HepG2 (cell line): Measurements from ENCODE around the gene HECTD1. TPM values are rescaled to one million over a fixed set of nuclear protein-coding genes. Genes with fewer than 3 reads are reported as not detected.

Experiments
- ATAD3A ChIP-seq: sonication (generic); formaldehyde crosslinking; IDR thresholded peaks from 2 replicates; pipeline ENCODE4 v1.4.0; 2020; ENCODE audit warnings: missing genetic modification reagents
- BCL6 ChIP-seq: IDR thresholded peaks from 2 replicates; pipeline ENCODE4 v1.6.1; 2016; ENCODE audit warnings: missing genetic modification reagents, missing compliant biosample characterization
- EED ChIP-seq: sonication (generic); formaldehyde crosslinking; IDR thresholded peaks from 2 replicates; pipeline ENCODE4 v1.5.0; 2020; ENCODE audit warnings: mild to moderate bottlenecking, missing genetic modification reagents
- HCFC1 ChIP-seq: fragments of 150-350 bp; IDR thresholded peaks from 2 replicates; pipeline ENCODE4 v1.6.1; 2014; ENCODE audit warnings: low read depth, low read length
- IRF2 ChIP-seq: IDR thresholded peaks from 2 replicates; pipeline ENCODE4 v1.6.1; 2018; ENCODE audit warnings: missing genetic modification reagents, missing compliant biosample characterization
- KLF15 ChIP-seq: sonication (generic); formaldehyde crosslinking; IDR thresholded peaks from 2 replicates; pipeline ENCODE4 v1.8.1; 2023; ENCODE audit warnings: borderline replicate concordance, mild to moderate bottlenecking, inconsistent platforms, missing genetic modification reagents, mixed read lengths
- NR1H2 ChIP-seq: sonication (generic); formaldehyde crosslinking; IDR thresholded peaks from 2 replicates; pipeline ENCODE4 v1.8.1; 2022; ENCODE audit warnings: low read depth, missing genetic modification reagents, borderline replicate concordance
- PRPF4 ChIP-seq: fragments of 200-400 bp; formaldehyde crosslinking; IDR thresholded peaks from 2 replicates; pipeline ENCODE4 v1.6.1; 2016; ENCODE audit warnings: low read length, low read depth; ENCODE audit not compliant: poor library complexity, severe bottlenecking
- RAD51 ChIP-seq: fragments of 450-650 bp; IDR thresholded peaks from 2 replicates; pipeline ENCODE4 v1.6.1; 2016; ENCODE audit warnings: borderline replicate concordance
- SSRP1 ChIP-seq: IDR thresholded peaks from 2 replicates; pipeline ENCODE4 v1.6.1; 2016; ENCODE audit warnings: control low read depth
- SUZ12 ChIP-seq: fragments of 150-350 bp; IDR thresholded peaks from 2 replicates; pipeline ENCODE4 v1.6.1; 2014; ENCODE audit warnings: low read depth, low read length
- ZFP41 ChIP-seq: sonication (generic); formaldehyde crosslinking; IDR thresholded peaks from 2 replicates; pipeline ENCODE4 v1.4.0; 2020; ENCODE audit warnings: mild to moderate bottlenecking, missing genetic modification reagents, borderline replicate concordance
- ZFX ChIP-seq: sonication (generic); formaldehyde crosslinking; IDR thresholded peaks from 2 replicates; pipeline ENCODE4 v1.4.0; 2020; ENCODE audit warnings: mild to moderate bottlenecking, low read depth, missing genetic modification reagents, moderate library complexity
- ZFY ChIP-seq: sonication (generic); formaldehyde crosslinking; IDR thresholded peaks from 2 replicates; pipeline ENCODE4 v1.4.0; 2020; ENCODE audit warnings: missing genetic modification reagents
- ZFYVE20 ChIP-seq: sonication (generic); formaldehyde crosslinking; IDR thresholded peaks from 2 replicates; pipeline ENCODE4 v1.8.0; 2023; ENCODE audit warnings: low read depth, mild to moderate bottlenecking, moderate library complexity, missing genetic modification reagents, borderline replicate concordance
- ZMYM3 ChIP-seq: sonication (generic); formaldehyde crosslinking; IDR thresholded peaks from 2 replicates; pipeline ENCODE4 v1.5.1; 2020; ENCODE audit warnings: mild to moderate bottlenecking, missing genetic modification reagents
- ZNF20 ChIP-seq: sonication (generic); formaldehyde crosslinking; IDR thresholded peaks from 2 replicates; pipeline ENCODE4 v1.4.0; 2020; ENCODE audit warnings: mild to moderate bottlenecking, moderate library complexity, missing genetic modification reagents
- ZNF274 ChIP-seq: sonication (generic); formaldehyde crosslinking; IDR thresholded peaks from 2 replicates; pipeline ENCODE4 v1.5.1; 2020; ENCODE audit warnings: mild to moderate bottlenecking, missing genetic modification reagents
- ZNF777 ChIP-seq: sonication (generic); formaldehyde crosslinking; IDR thresholded peaks from 2 replicates; pipeline ENCODE4 v1.4.0; 2020; ENCODE audit warnings: missing genetic modification reagents
- polyA plus RNA-seq, 8 experiments: library from polyadenylated mRNA; depleted of rRNA in 3 of 8; stranded (reverse) in 7 of 8; unstranded in 1 of 8; fragments of >200 nt; fragmentation: Illumina TruSeq in 4 of 8; extraction: Trizol in 4 of 8; gene quantifications; 2 replicates each; pipeline versions ENCODE4 v1.2.1 to v1.2.3, GENCODE V29; 2011 to 2016; ENCODE audit warnings: low read depth in 4 of 8, missing spikeins in 1 of 8, mixed read lengths in 1 of 8; ENCODE audit not compliant: insufficient read depth in 1 of 8
- total RNA-seq, 5 experiments: library from RNA; depleted of rRNA; stranded (reverse); fragments of >200 nt; fragmentation: Illumina TruSeq; extraction: Trizol; gene quantifications; 2 replicates each; pipeline ENCODE4 v1.2.3, GENCODE V29; 2016; ENCODE audit warnings: low read depth in 1 of 5
- TF ChIP-seq, protein P1 (sequence below): sonication (generic); formaldehyde crosslinking; IDR thresholded peaks from 2 replicates; pipeline ENCODE4 v1.5.1; 2020; ENCODE audit warnings: mild to moderate bottlenecking, missing genetic modification reagents, borderline replicate concordance
- TF ChIP-seq, protein P2 (sequence below): sonication (generic); formaldehyde crosslinking; IDR thresholded peaks from 2 replicates; pipeline ENCODE4 v1.5.0; 2020; ENCODE audit warnings: missing genetic modification reagents
- TF ChIP-seq, protein P3 (sequence below): sonication (generic); formaldehyde crosslinking; IDR thresholded peaks from 2 replicates; pipeline ENCODE4 v1.4.0; 2020; ENCODE audit warnings: missing genetic modification reagents

The HECTD1 gene
- total and polyA plus RNA-seq, 2 of the 13 experiments (the other 11 are each of a cell fraction or from before 2014, with no cell fraction given), result 312 to 560 TPM

DNA sequence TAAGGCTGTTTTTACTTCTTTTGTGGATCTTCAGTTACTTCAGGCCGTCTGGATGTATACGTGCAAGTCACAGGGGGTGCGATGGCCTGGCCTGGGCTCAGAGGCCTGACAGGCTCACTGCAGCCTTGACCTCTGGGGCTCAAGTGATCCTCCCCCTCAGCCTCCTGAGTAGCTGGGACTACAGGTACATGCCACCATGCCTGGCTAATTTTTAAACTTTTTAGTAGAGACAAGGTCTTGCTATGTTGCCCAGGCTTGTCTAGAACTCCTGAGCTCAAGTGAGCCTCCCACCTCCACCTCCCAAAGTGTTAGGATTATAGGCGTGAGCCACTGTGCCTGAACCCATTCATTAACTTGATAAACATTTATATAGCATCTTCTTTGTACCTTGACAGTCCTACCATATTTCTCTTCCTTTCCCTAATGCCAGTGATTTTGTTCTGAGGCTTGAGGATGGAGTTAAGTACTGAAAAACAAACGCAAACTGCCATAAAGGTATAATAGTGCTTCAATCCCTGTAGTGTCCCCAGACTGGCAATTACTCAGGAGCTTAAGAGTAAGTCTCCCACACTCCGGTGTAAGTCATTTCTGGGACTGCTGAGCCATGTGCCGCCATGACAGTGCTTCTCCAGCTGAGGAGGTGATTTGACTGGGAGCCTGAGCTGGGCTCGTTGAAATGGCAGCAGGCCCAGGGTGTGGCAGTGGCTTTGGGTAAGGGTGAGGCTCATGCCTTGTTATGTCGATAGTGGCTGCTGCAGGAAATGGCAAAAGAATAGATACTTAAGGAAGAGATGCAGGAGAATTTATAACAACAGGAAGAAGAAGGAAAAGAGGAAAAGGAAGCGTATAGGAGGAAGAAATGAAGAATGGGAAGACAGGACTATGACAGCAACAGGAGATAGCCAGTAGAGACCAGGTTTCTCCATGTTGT is 43.7 kb upstream of the HECTD1 start (continued):
- TF ChIP-seq, protein P1, sequence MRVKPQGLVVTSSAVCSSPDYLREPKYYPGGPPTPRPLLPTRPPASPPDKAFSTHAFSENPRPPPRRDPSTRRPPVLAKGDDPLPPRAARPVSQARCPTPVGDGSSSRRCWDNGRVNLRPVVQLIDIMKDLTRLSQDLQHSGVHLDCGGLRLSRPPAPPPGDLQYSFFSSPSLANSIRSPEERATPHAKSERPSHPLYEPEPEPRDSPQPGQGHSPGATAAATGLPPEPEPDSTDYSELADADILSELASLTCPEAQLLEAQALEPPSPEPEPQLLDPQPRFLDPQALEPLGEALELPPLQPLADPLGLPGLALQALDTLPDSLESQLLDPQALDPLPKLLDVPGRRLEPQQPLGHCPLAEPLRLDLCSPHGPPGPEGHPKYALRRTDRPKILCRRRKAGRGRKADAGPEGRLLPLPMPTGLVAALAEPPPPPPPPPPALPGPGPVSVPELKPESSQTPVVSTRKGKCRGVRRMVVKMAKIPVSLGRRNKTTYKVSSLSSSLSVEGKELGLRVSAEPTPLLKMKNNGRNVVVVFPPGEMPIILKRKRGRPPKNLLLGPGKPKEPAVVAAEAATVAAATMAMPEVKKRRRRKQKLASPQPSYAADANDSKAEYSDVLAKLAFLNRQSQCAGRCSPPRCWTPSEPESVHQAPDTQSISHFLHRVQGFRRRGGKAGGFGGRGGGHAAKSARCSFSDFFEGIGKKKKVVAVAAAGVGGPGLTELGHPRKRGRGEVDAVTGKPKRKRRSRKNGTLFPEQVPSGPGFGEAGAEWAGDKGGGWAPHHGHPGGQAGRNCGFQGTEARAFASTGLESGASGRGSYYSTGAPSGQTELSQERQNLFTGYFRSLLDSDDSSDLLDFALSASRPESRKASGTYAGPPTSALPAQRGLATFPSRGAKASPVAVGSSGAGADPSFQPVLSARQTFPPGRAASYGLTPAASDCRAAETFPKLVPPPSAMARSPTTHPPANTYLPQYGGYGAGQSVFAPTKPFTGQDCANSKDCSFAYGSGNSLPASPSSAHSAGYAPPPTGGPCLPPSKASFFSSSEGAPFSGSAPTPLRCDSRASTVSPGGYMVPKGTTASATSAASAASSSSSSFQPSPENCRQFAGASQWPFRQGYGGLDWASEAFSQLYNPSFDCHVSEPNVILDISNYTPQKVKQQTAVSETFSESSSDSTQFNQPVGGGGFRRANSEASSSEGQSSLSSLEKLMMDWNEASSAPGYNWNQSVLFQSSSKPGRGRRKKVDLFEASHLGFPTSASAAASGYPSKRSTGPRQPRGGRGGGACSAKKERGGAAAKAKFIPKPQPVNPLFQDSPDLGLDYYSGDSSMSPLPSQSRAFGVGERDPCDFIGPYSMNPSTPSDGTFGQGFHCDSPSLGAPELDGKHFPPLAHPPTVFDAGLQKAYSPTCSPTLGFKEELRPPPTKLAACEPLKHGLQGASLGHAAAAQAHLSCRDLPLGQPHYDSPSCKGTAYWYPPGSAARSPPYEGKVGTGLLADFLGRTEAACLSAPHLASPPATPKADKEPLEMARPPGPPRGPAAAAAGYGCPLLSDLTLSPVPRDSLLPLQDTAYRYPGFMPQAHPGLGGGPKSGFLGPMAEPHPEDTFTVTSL (CRISPR knock-in tag), result no peak
- TF ChIP-seq ZNF20 (CRISPR knock-in tag) (no peak), ZFX (CRISPR knock-in tag) (peak; percentile 60; the same call in 1 of the 2 replicates), IRF2 (0 out of 2 replicates have a peak, but pooled peaks have one; percentile 31), ZMYM3 (CRISPR knock-in tag) (peak; percentile 94), ZNF274 (CRISPR knock-in tag) (peak; percentile 29; the same call in 1 of the 2 replicates), SUZ12 (no peak), EED (CRISPR knock-in tag) (no peak), ZNF777 (CRISPR knock-in tag) (no peak), SSRP1 (CRISPR knock-in tag) (no peak), ATAD3A (no peak), ZFYVE20 (CRISPR knock-in tag) (no peak), NR1H2 (CRISPR knock-in tag) (no peak), KLF15 (CRISPR knock-in tag) (no peak), RAD51 (no peak), ZFY (peak; percentile 67), BCL6 (CRISPR knock-in tag) (0 out of 2 replicates have a peak, but pooled peaks have one; percentile 21), HCFC1 (no peak), ZFP41 (CRISPR knock-in tag) (0 out of 2 replicates have a peak, but pooled peaks have one; percentile 27), PRPF4 (no peak)
- TF ChIP-seq, protein P2, sequence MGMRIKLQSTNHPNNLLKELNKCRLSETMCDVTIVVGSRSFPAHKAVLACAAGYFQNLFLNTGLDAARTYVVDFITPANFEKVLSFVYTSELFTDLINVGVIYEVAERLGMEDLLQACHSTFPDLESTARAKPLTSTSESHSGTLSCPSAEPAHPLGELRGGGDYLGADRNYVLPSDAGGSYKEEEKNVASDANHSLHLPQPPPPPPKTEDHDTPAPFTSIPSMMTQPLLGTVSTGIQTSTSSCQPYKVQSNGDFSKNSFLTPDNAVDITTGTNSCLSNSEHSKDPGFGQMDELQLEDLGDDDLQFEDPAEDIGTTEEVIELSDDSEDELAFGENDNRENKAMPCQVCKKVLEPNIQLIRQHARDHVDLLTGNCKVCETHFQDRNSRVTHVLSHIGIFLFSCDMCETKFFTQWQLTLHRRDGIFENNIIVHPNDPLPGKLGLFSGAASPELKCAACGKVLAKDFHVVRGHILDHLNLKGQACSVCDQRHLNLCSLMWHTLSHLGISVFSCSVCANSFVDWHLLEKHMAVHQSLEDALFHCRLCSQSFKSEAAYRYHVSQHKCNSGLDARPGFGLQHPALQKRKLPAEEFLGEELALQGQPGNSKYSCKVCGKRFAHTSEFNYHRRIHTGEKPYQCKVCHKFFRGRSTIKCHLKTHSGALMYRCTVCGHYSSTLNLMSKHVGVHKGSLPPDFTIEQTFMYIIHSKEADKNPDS (CRISPR knock-in tag), result 0 out of 2 replicates have a peak, but pooled peaks have one; percentile 23
- TF ChIP-seq, protein P3, sequence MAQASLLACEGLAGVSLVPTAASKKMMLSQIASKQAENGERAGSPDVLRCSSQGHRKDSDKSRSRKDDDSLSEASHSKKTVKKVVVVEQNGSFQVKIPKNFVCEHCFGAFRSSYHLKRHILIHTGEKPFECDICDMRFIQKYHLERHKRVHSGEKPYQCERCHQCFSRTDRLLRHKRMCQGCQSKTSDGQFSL (CRISPR knock-in tag), result no peak; the same call in 1 of the 2 replicates
